Smooth muscle cell (in vitro differentiated cells): Measurements from ENCODE around the gene C1orf94. TPM values are rescaled to one million over a fixed set of nuclear protein-coding genes. Genes with fewer than 3 reads are reported as not detected.

Experiments
- DNase-seq: peaks from one replicate; lab custom pipeline; 2025; ENCODE audit not compliant: unreplicated experiment; lab: John Stamatoyannopoulos, UW
- H2AFZ ChIP-seq: fragments of 200-600 bp; sonication (generic); 2 replicates; pipeline ENCODE4 v1.6.0; 2016; ENCODE audit warnings: antibody characterized with exemption, low read depth, mild to moderate bottlenecking
- H3F3A ChIP-seq: fragments of 200-600 bp; sonication (generic); 2 replicates; pipeline ENCODE4 v1.6.0; 2017; ENCODE audit warnings: antibody characterized with exemption, low read depth
- H3K27ac ChIP-seq: fragments of 200-600 bp; sonication (generic); 2 replicates; pipeline ENCODE4 v1.5.1; 2016; ENCODE audit warnings: low read depth, mild to moderate bottlenecking
- H3K27me3 ChIP-seq: fragments of 200-600 bp; sonication (generic); 2 replicates; pipeline ENCODE4 v1.6.1; 2016; ENCODE audit warnings: low read depth, mild to moderate bottlenecking
- H3K36me3 ChIP-seq: fragments of 200-600 bp; sonication (generic); 2 replicates; pipeline ENCODE4 v1.5.1; 2016; ENCODE audit warnings: low read depth
- H3K4me1 ChIP-seq: fragments of 200-600 bp; sonication (generic); 2 replicates; pipeline ENCODE4 v1.5.1; 2016; ENCODE audit warnings: low read depth
- H3K4me2 ChIP-seq: fragments of 200-600 bp; sonication (generic); 2 replicates; pipeline ENCODE4 v1.6.0; 2016; ENCODE audit warnings: mild to moderate bottlenecking
- H3K4me3 ChIP-seq: fragments of 200-600 bp; sonication (generic); 2 replicates; pipeline ENCODE4 v1.5.1; 2016; ENCODE audit warnings: mild to moderate bottlenecking
- H3K79me2 ChIP-seq: fragments of 200-600 bp; sonication (generic); 2 replicates; pipeline ENCODE4 v1.6.0; 2016; ENCODE audit warnings: low read depth, mild to moderate bottlenecking
- H3K9ac ChIP-seq: fragments of 200-600 bp; sonication (generic); 2 replicates; pipeline ENCODE4 v1.6.0; 2016; ENCODE audit warnings: low read depth
- H3K9me3 ChIP-seq: fragments of 200-600 bp; sonication (generic); replicated peaks from 2 replicates; pipeline ENCODE4 v1.5.1; 2016; ENCODE audit warnings: low read depth
- H4K20me1 ChIP-seq: fragments of 200-600 bp; sonication (generic); 2 replicates; pipeline ENCODE4 v1.6.0; 2016; ENCODE audit warnings: low read depth
- WGBS: methylation state at CpG from one replicate; pipeline ENCODE4 v1.1.7; 2016; ENCODE audit warnings: low lambda C conversion rate; 5-methylcytosine and 5-hydroxymethylcytosine counted together
- polyA plus RNA-seq: library from polyadenylated mRNA; unstranded; fragments of >200 nt; fragmentation: Nextera tagmentation; extraction: Ambion mirVana; gene quantifications from 2 replicates; pipeline ENCODE4 v1.2.1, GENCODE V29; 2016
- total RNA-seq: library from RNA; depleted of rRNA; stranded (reverse); fragments of >200 nt; gene quantifications from 2 replicates; pipeline ENCODE4 v1.2.3, GENCODE V29; 2014
- TF ChIP-seq, protein P1 (sequence below): fragments of 200-600 bp; sonication (generic); IDR thresholded peaks from 2 replicates; pipeline ENCODE4 v1.5.1; 2017; ENCODE audit warnings: borderline replicate concordance, mild to moderate bottlenecking, antibody characterized with exemption; ENCODE audit not compliant: insufficient read depth, poor library complexity, severe bottlenecking

C1orf94 gene
- total and polyA plus RNA-seq, 2 experiments from 2014 or later = not detected

DNA sequence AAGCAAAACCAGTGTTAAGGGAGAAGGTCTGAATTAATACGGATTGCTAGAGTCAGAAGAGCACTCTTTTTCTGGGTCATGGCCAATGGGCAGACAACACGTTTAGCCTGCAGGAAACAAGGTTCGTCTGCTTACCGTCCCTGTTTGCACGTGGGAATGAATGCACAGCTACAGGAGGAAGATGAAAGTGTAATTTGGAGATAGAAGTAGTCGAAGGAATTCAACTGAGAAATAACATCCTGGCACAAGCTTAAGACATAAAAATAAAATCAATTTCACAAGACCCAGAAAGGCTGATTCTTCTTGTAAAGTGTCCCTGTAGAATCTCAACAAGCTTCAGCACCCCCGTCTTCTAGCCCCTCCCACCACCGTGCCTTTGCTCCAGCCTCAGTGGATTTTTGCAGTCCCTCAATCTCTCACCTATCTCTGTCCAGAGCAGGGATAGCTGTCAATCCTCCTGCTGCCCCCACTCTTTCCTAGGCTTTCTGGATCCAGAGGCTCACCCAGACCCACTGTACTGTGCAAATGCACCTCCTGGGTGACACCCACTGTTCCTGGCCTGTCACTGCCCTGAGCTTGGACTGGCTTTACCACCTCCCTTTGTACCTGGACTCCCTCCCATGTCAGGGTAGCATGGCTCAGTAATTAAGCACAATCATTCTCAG lies 60.6 kb downstream of the C1orf94 start:
- Histone ChIP-seq H4K20me1 (no peaks in the 10 kb centered on the region), H3K27me3 (peaks cover 3% of the 10 kb centered on the region), H2AFZ (no peak overlapping the region), H3K4me3 (no peak overlapping the region), H3F3A (no peaks in the 10 kb centered on the region), H3K4me2 (no peak overlapping the region), H3K36me3 (no peaks in the 10 kb centered on the region), H3K9ac (no peak overlapping the region), H3K4me1 (no peaks in the 10 kb centered on the region), H3K27ac (no peak overlapping the region), H3K79me2 (no peaks in the 10 kb centered on the region), H3K9me3 (no peaks in the 10 kb centered on the region)
- TF ChIP-seq, protein P1, sequence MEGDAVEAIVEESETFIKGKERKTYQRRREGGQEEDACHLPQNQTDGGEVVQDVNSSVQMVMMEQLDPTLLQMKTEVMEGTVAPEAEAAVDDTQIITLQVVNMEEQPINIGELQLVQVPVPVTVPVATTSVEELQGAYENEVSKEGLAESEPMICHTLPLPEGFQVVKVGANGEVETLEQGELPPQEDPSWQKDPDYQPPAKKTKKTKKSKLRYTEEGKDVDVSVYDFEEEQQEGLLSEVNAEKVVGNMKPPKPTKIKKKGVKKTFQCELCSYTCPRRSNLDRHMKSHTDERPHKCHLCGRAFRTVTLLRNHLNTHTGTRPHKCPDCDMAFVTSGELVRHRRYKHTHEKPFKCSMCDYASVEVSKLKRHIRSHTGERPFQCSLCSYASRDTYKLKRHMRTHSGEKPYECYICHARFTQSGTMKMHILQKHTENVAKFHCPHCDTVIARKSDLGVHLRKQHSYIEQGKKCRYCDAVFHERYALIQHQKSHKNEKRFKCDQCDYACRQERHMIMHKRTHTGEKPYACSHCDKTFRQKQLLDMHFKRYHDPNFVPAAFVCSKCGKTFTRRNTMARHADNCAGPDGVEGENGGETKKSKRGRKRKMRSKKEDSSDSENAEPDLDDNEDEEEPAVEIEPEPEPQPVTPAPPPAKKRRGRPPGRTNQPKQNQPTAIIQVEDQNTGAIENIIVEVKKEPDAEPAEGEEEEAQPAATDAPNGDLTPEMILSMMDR = no peak
- 82% methylated on average over 8 of the region's 8 CpGs for WGBS
- no peak for DNase-seq

DNA sequence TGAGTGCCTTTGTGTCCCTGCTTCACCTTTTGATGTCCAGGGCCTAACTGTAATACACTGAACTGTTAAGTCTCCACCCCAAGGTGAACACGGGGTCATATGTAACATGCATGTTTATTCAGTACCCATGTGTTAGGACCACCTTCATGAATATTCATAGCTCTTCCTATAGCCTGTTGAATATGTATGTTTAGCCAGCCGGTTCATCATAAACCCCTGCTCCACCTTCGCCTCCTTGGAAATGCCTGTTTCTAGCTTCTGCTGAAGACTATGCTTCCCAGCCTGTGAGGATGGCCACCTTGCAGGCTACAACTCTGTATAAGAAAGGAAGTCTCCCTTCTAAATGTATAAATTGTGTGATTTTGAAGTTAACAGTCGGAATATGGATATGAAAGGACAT lies 69.3 kb downstream of the C1orf94 start:
- Histone ChIP-seq H3K9me3 (no peaks in the 10 kb centered on the region), H3F3A (no peaks in the 10 kb centered on the region), H4K20me1 (no peaks in the 10 kb centered on the region), H3K36me3 (no peaks in the 10 kb centered on the region), H3K9ac (no peak overlapping the region), H3K4me3 (no peak overlapping the region), H3K4me1 (no peaks in the 10 kb centered on the region), H2AFZ (no peak overlapping the region), H3K79me2 (no peaks in the 10 kb centered on the region), H3K27ac (no peak overlapping the region), H3K4me2 (no peak overlapping the region), H3K27me3 (peaks cover 4% of the 10 kb centered on the region)
- 82% methylated on average over 4 of the region's 4 CpGs for WGBS
- DNase-seq = no peak
- TF ChIP-seq, protein P1 = no peak

DNA sequence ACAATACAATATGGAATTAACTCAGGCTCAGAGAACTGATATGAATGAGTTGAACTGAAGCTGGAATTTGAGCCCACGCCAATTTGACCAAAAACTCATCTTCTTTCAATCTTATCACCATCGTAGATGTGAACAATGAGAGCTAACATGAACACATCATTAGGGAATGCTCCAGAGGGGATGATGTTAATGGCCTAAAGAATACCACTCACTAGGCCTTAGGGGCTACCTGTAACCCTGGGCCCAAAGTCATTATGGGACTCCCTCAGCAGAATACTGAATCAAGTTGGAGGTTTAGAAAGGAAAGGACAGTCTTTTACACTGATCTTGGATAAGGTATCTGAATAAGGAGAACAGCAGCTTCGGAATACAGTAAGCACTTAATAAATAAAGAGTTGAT lies 73.6 kb downstream of the C1orf94 start:
- Histone ChIP-seq H3K36me3 (no peaks in the 10 kb centered on the region), H3K4me2 (no peak overlapping the region), H3K27me3 (peaks cover 4% of the 10 kb centered on the region), H3K27ac (no peak overlapping the region), H3K4me3 (no peak overlapping the region), H3K4me1 (no peaks in the 10 kb centered on the region), H3F3A (no peaks in the 10 kb centered on the region), H3K9me3 (no peaks in the 10 kb centered on the region), H3K79me2 (no peaks in the 10 kb centered on the region), H4K20me1 (no peaks in the 10 kb centered on the region), H2AFZ (no peak overlapping the region), H3K9ac (no peak overlapping the region)
- no peak for DNase-seq
- TF ChIP-seq, protein P1 = no peak
- 55% methylated on average over 3 of the region's 3 CpGs for WGBS
